Right lobe of liver (tissue), 4 donors: ENCODE data around the gene PARP15.

Experiments
- CTCF ChIP-seq, 4 donors: fragments of 200-600 bp in 3 of 4; fragments of 450-650 bp in 1 of 4; IDR thresholded peaks; one replicate each; pipeline versions ENCODE4 v1.5.1 to v1.8.0; 2016 to 2022; ENCODE audit warnings: antibody characterized with exemption in 4 of 4, mild to moderate bottlenecking in 2 of 4
- POLR2A ChIP-seq: fragments of 450-650 bp; IDR thresholded peaks from one replicate; pipeline ENCODE4 v1.6.1; 2017; ENCODE audit warnings: antibody characterized with exemption, mild to moderate bottlenecking
- donor health status: DM: no; HTN: no; CAD: no.
- donor health status: DM: no; HTN: no; CAD: no.
- donor health status: DM: no; HTN: yes; CAD: no.

- TF ChIP-seq CTCF (IDR thresholded peaks at IDR 0.05), result no peak
- no peak for TF ChIP-seq POLR2A
Observed at GRCh38 chr3:122538956-122539490, 38.4 kb upstream of the PARP15 start.
